ENCODE data around the gene WDR12.
"Not testable (repeated sequence)": the region's sequence is repeated elsewhere in the genome, so short reads cannot be mapped to it uniquely, and the experiment has no call there.

Gene WDR12

DNA sequence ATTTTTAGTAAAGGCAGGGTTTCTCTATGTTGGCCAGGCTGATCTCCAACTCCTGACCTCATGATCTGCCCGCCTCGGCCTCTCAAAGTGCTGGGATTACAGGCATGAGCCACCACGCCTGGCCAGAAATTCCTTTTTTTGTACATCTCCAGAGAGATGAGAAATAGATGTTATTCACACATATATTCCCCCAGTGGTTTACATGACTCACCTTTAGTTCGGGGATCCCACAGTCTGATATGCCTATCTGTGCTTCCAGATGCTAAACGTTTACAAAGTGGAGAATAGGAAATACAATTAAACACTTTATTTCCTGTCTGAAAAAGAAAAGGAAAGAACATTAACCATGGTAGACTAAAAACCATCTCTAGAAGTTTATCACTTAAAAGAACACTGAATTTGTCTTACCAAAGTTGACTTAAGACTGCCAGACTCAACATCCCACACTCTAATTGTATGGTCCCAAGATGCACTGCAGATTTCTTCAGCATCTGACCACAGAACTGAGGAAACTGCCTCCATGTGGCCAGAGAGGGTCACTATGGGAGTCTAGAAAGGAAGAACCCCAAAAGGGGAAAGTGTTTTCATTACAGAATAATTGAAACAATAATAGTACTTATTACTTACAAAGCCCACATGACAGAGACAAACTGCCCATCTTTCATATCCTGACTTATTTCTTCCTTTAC, 27.3 kb downstream of the WDR12 start:
- DNase-seq = no peak

DNA sequence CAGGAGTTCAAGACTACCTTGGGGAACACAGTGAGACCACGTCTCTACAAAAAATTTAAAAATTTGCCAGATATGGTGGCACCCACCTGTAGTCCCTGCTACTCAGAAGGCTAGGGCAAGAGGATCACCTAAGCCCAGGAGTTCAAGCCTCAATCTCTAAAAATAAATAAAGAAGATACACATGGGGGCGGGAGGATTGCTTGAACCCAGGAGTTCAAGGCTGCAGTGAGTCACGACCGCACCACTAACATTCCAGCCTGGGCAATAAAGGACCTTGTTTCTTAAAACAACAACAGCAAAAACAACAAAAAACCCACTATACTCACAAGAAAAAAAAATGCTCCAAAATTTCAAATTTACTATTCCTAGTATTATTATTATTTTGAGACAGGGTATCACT, 29.9 kb downstream of the WDR12 start:
- no peak for DNase-seq

DNA sequence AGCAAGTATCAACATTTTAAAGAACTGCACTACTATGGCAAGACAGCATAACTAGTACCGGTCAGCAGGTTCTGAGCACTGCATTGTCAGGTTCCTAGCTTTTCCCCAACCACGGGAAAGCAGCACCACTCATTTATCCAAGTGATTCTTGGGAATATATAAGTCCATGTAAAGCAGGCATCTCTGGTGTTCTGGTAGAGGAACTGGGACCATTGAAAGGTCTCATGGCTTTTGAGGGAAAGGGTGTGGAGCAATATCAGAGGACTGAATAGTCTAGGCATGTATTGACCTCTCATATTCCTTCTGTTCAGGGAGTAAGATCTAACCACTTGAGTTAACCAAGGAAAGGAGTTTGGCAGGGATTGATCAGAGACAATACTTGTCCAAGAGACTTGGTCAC, 33.8 kb downstream of the WDR12 start:
- DNase-seq = no peak

DNA sequence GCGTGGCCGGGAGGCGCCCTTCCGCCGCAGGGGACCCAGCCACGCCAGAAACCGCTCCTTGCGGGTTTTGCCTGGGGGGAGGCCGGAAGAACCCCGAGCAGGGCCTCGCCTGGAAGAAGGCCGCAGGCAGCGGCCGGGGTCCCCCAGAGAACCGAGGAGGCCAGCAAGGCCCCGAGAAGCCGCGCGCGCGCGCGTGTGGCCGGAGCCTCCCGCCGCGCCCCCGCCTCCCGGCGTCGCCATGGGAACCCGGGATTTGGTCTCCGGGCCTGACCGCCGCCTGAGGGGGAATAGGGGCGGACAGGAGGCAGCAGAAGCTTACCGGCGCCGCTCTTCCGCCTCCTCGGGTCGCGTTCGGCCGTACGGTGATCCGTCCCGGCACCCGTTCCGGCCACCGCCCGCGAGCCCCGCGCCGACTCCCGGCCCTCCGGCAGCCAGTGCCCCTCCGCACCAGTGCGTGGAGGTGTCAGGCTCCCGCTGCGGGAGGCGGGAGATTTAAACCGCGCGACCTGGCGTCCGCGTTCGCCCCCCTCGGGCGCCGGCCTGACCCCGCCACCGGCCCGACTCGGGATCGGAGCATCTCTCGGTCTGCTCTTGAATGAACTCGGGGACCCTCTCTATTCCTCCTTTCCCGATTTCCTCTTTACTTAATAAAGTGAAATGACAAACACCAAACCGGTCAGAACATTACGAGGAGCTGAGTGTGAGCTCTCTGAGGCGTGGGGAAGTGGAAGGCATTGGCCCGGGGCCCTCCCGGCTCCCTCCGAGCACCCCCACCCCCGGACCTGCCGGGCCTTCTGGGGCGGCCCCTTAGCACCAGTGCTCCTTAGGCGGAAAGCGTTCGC, 40.0 kb downstream of the WDR12 start, which contains the start of gene ICA1L:
ICA1L (minus strand) TSS at position 467 of the 842 bp plus-strand sequence. CDS start 42,757 bp downstream, outside the sequence.
- no peak for DNase-seq

DNA sequence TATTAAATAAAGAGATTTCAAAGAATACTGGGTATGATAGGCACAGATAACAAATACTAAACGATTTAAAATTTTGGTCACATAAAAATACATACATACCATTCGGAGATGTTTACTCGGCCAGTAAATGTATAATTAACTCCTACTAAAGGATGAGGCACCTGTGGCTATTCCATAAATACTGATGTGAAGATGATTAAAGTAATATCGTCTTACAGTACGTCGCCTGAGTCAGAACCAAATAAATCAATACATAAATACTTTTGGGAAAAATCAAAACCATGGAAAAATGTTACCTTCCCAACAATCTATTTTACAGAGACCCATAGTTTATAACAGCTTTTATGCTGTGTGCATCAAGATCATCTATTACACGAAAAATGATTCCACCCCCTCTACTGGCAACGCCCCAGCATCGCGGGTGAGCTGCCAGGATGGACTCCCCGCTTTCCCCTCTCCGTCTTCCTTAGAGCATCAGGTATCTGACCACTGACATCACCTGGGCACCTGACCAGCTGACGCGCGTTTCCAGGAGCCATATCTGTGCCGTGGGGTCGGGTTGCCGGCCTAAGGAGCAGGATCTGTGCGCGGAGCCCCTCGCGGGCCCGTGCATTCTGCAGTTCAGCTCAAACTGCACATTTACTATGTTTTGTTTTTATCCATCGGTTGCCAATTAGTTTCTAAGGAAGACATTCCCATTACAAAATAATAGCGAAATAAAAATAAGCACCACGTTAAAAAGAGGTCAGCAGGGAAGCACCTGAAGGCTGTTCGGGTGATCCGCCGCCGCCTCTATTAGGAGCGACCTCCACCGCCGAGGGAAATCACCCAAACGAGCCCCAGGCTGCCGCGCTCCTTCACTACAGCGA, 40.8 kb downstream of the WDR12 start:
- DNase-seq = peak; percentile 43

DNA sequence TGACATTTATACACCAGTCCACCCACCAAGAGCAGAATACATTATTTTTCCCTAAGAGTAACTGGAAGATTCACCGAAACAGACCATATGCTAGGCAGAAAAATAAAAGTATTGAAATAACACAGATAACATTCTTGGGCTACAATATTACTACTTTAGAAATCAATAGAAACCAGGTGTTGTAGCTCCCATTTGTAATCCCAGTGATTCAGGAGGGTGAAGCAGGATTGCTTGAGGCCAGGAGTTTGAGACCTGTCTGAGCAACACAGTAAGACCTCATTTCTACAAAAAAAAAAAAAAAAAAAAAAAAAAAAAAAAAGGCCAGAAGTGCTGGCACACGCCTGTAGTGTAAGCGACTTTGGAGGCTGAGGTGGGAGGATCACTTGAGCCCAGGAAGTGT, 49.5 kb downstream of the WDR12 start:
- DNase-seq = no peak

DNA sequence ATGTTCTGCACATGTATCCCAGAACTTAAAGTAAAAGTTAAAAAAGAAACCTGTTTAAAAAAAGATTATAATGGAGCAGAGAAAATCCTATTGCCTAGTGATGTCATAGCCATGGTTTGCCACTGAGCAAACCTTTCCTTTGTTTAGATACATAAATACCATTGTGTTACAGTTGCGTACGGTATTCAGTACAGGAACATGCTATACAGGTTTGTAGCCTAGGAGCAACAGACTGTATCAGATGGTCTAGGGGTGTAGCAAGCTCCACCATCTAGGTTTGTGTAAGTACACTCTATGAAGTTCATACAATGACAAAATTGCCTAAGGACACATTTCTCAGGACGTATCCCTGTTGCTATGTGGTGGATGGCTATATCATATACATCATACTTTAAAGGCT, 52.9 kb downstream of the WDR12 start:
- DNase-seq = no peak

DNA sequence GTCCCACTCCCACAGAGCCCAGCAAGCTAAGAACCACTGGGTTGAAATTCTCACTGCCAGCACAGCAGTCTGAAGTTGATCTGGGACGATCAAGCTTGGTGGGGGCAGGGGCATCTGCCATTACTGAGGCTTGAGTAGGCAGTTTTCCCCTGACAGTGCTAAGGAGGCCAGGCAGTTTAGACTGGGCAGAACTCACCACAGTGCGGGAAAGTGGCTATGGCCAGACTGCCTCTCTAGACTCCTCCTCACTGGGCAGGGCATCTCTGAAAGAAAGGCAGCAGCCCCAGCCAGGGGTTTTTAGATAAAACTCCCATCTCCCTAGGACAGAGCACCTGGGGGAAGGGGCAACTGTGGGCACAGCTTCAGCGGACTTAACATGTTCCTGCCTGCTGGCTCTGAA, 62.1 kb downstream of the WDR12 start:
- not testable (repeated sequence) for DNase-seq

DNA sequence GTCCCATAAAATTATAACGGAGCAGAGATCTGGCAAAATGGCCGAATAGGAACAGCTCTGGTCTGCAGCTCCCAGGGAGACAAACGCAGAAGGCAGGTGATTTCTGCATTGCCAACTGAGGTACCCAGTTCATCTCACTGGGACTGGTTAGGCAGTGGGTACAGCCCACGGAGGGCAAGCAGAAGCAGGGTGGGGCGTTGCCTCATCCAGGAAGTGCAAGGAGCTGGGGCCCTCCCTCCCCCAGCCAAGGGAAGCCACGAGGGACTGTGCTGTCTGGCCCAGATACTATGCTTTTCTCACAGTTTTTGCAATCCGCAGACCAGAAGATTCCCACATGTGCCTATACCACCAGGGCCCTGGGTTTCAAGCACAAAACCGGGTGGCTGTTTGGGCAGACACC, 62.7 kb downstream of the WDR12 start:
- no peak for DNase-seq

DNA sequence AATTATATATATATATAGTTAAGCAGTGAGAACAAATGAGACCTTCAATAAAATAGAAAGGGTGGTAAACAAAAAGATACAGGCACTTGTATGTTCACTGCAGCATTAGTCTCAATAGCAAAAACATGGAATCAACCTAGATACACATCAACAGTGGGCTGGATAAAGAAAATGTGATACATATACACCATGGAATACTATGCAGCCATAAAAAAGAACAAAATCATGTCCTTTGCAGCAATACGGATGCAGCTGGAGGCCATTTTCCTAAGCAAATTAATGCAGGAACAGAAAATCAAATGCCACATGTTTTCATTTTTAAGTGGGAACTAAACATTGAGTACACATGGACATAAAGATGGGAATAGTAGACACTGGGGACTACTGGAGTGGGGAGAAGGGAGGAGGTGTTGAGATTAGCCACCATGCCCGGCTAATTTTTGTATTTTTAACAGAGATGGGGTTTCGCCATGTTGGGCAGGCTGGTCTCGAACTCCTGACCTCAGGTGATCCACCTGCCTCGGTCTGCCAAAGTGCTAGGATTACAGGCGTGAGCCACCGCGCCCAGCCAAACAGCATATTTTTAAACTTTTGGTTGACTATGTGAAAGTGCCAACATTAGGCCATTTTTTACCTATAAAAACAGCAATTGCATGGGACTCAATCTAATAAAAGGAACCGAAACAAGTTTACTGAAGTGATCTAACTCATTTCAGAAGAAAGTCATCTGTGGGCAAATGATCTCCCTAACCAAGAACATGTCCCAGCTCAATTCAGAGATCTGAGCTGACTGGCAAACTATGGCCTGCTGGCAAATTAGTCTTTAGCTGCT, 63.6 kb downstream of the WDR12 start:
- no peak for DNase-seq

DNA sequence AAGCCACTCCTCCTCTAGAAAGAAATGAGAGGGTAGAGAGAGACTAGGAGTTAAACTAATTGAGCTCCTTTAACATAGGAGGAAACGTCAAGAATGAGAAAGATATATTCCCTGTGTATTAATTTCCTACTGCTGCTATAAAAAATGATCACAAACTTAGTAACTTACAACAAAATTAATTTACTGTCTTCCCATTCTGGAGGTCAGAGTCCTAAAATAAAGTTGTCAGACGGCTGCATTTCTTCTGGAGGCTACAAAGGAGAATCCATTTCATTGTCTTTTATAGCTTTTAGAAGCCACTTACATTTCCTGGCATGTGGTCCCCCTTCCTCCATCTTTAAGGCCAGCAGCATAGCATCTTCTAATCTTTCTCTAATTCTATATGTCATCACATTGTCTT, 66.8 kb downstream of the WDR12 start:
- no peak for DNase-seq

DNA sequence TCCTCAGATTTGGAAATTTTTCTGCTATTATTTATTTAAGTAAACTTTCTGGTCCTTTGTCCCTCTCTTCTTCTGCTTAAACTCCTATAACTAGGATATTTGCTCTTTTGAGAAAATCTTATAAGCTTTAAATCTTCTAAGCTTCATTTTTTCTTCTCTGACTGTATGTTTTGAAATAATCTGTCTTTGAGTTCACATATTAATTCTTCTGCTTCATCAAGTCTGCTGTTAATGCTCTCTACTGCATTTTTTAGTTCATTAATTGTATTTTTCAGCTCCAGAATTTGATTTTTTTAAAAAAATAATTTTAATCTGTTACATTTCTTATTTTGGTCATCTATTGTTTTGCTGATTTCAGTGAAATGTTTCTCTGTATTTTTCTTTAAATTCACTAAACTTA, 68.8 kb downstream of the WDR12 start:
- no peak for DNase-seq

DNA sequence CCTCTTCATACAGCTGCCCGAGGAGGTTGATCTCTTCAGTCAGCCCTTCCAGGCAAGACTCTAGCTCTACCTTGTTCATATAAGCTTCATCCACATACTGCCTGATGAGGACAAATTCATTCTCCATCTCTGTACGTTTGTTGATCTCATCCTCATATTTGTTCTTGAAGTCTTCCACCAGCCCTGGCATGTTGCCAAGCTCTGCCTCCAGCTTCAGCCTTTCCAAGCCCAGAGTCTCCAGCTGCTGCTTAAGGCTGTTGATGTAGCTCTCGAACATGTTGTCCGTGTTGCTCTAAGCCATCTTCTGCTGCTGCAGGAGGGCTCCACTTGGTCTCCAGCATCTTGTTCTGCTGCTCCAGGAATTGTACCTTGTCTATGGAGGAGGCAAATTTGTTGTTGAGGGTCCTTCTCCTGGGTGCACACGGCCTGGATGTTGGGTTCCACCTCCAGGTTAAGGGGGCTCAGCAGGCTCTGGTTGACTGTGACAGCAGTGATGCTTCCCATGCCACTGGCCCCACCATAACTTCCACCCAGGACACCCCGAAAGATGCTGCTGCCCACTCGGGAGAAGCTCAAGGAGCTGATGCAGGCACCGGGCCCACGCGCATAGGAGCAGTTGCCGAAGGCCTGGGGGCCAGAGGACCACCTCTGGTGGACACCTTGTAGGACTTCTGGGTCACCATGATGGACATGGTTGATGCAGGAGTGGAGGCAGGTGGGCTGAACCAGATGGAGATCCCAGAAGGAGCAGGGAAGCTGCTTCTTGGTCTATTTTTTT, 70.2 kb downstream of the WDR12 start:
- no peak for DNase-seq

DNA sequence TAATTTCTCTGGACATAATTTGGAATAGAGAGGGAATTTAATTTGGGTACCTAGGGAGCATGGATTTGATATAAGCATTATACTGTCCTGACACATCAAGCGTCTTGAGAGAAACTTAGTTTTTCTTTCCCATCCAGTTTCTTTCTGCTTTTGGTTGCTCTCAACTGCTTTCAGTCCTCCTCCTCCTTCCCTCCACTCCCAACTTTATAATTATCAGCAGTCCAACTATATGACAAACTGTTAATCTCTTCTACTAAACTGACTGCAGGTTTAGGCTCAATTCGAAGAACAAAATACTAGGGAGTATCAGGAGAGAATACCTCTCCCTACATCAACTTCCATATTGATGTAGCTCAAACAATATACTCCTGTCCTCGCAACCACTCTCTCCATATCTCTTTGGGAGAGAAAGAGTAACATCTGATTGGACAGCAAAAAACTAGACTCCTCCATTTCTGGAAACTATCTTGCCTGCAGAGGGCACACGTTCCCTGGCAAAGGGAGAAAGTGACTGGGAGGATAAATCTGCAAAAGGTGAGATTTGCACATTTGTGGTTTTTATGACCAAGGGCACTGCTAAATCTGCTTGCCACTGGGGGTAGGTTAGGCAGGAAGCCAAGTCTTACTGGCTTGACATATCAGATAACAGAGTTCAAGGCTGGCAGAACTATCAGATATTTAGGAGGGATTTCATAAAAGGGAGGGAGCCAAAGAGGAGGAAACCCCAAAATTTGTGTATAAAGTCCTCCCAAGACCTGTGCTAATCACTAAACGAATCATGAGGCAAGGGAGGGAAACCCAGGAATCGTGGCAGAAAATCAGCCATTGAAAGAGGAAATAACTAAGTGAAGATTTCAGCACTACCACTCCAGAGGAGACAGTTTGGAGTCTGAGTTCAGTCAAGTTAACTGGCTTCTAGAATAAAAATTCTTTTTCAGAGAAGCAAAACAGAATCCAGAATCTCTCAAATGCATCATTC, 79.9 kb downstream of the WDR12 start:
- no peak for DNase-seq

DNA sequence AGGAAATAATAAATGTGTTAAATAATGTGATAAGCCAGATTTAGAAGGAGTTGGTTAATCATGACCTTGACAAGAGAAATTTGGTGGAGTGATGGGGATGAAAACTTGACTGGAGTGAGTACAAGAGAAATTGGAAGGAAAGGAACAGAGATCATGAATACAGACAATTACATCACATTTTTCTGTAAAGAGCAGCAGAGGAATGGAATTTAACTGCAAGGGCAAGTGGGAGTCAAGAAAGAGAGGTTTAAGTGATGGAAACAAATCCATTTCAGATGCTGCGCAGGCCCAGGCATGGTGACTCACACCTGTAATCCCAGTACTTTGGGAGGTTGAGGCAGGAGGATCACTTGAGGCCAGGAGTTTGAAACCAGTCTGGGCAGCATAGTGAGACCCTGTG, 86.6 kb downstream of the WDR12 start:
- no peak for DNase-seq

Data from activated CD4-positive, alpha-beta T cell treated with anti-CD3 and anti-CD28 coated beads for 1 hour (primary cell).